SK-N-SH (cell line): ENCODE data around the gene SVIL. TPM values are rescaled to one million over a fixed set of nuclear protein-coding genes. Genes with fewer than 3 reads are reported as not detected.

Experiments used
- CTCF ChIA-PET: fragments of 300-600, 350-600 bp; formaldehyde crosslinking; extraction: SDS; loops from one replicate; lab custom pipeline; 2021; lab: Yijun Ruan, JAX
- POLR2A ChIA-PET: fragments of 350-600 bp; sonication (Branson Sonifier 250); formaldehyde crosslinking; extraction: SDS; loops from one replicate; lab custom pipeline; 2020; ENCODE audit warnings: antibody characterized with exemption, inconsistent platforms; lab: Yijun Ruan, JAX
- DNase-seq: peaks from one replicate; pipeline ENCODE4 v3.0.0; 2012
- H2AFZ ChIP-seq: fragments of 200-600 bp; sonication (generic); 2 replicates; pipeline ENCODE4 v1.8.1; 2016; ENCODE audit warnings: antibody characterized with exemption, mild to moderate bottlenecking, low read depth
- H3F3A ChIP-seq: fragments of 200-600 bp; sonication (generic); replicated peaks from 2 replicates; pipeline ENCODE3; 2016; ENCODE audit warnings: antibody characterized with exemption, mild to moderate bottlenecking; ENCODE audit not compliant: insufficient read depth
- H3K27ac ChIP-seq, 2 experiments: fragments of 200-500 bp in 1 of 2; fragments of 200-600 bp in 1 of 2; sonication (Bioruptor generic) in 1 of 2; sonication (generic), shearing (Covaris generic) in 1 of 2; 2 replicates each; pipeline versions ENCODE4 v1.5.1 to v1.6.1; 2014 to 2016; ENCODE audit warnings: low read depth in 2 of 2, inconsistent platforms in 1 of 2, low read length in 1 of 2, mild to moderate bottlenecking in 1 of 2, mixed read lengths in 1 of 2
- H3K27me3 ChIP-seq: fragments of 200-600 bp; sonication (generic), shearing (Covaris generic); 2 replicates; pipeline ENCODE4 v1.6.1; 2016; ENCODE audit warnings: mixed run types; ENCODE audit not compliant: insufficient read depth
- H3K36me3 ChIP-seq, 2 experiments: fragments of 200-500 bp in 1 of 2; fragments of 200-600 bp in 1 of 2; sonication (Bioruptor generic) in 1 of 2; sonication (generic) in 1 of 2; replicated peaks in 1 of 2; 2 replicates each; pipeline versions ENCODE3 to v1.5.1; 2014 to 2016; ENCODE audit warnings: low read length in 1 of 2, mild to moderate bottlenecking in 1 of 2; ENCODE audit not compliant: insufficient read depth in 2 of 2, control insufficient read depth in 1 of 2
- H3K4me1 ChIP-seq, 2 experiments: fragments of 200-500 bp in 1 of 2; fragments of 200-600 bp in 1 of 2; sonication (Bioruptor generic) in 1 of 2; sonication (generic), shearing (Covaris generic) in 1 of 2; 2 replicates each; pipeline versions ENCODE4 v1.5.1 to v1.6.1; 2014 to 2016; ENCODE audit warnings: low read depth in 1 of 2, low read length in 1 of 2, mixed run types in 1 of 2; ENCODE audit not compliant: insufficient read depth in 2 of 2, control insufficient read depth in 1 of 2
- H3K4me2 ChIP-seq: fragments of 200-600 bp; sonication (generic), shearing (Covaris generic); 2 replicates; pipeline ENCODE4 v1.6.1; 2017; ENCODE audit warnings: mixed run types
- H3K4me3 ChIP-seq, 2 experiments: fragments of 200-500 bp in 1 of 2; fragments of 200-600 bp in 1 of 2; sonication (Bioruptor generic) in 1 of 2; sonication (generic), shearing (Covaris generic) in 1 of 2; 2 replicates each; pipeline versions ENCODE4 v1.5.1 to v1.8.1; 2014 to 2016; ENCODE audit warnings: low read depth in 2 of 2, inconsistent platforms in 1 of 2, low read length in 1 of 2, mild to moderate bottlenecking in 1 of 2, mixed read lengths in 1 of 2, moderate library complexity in 1 of 2
- H3K79me2 ChIP-seq: fragments of 200-600 bp; sonication (generic); 2 replicates; pipeline ENCODE4 v1.8.1; 2017; ENCODE audit warnings: mild to moderate bottlenecking; ENCODE audit not compliant: insufficient read depth
- H3K9ac ChIP-seq: fragments of 200-600 bp; sonication (generic); 2 replicates; pipeline ENCODE4 v1.6.1; 2017; ENCODE audit warnings: mixed run types
- H3K9me2 ChIP-seq: fragments of 200-600 bp; sonication (generic); 2 replicates; pipeline ENCODE4 v1.6.1; 2017; ENCODE audit warnings: mixed run types
- H3K9me3 ChIP-seq: fragments of 200-600 bp; sonication (generic); 2 replicates; pipeline ENCODE4 v1.6.1; 2017; ENCODE audit warnings: mixed run types, mild to moderate bottlenecking, moderate library complexity
- H4K20me1 ChIP-seq: fragments of 200-600 bp; sonication (generic); 2 replicates; pipeline ENCODE4 v1.6.1; 2017; ENCODE audit warnings: mild to moderate bottlenecking, mixed run types; ENCODE audit not compliant: insufficient read depth
- CHD2 ChIP-seq: fragments of 150-350 bp; IDR thresholded peaks from 2 replicates; pipeline ENCODE4 v1.6.1; 2018; ENCODE audit warnings: low read length; ENCODE audit not compliant: partially characterized antibody
- EP300 ChIP-seq, 2 experiments: IDR thresholded peaks; 2 replicates each; pipeline versions ENCODE4 v1.4.0 to v1.6.1; 2012; ENCODE audit warnings: borderline replicate concordance in 1 of 2, low read depth in 1 of 2, low read length in 1 of 2
- EZH2phosphoT487 ChIP-seq: fragments of 200-600 bp; sonication (generic); IDR thresholded peaks from 2 replicates; pipeline ENCODE4 v1.6.1; 2017; ENCODE audit warnings: low read depth, mixed run types, mild to moderate bottlenecking, antibody characterized with exemption, moderate library complexity, borderline replicate concordance
- FOSL2 ChIP-seq: IDR thresholded peaks from 2 replicates; pipeline ENCODE4 v1.4.0; 2012; ENCODE audit warnings: low read depth, mild to moderate bottlenecking, moderate library complexity, borderline replicate concordance
- FOXJ3 ChIP-seq: sonication (generic); formaldehyde crosslinking; IDR thresholded peaks from 2 replicates; pipeline ENCODE4 v1.5.1; 2020; ENCODE audit warnings: mild to moderate bottlenecking, missing genetic modification reagents
- FOXM1 ChIP-seq: IDR thresholded peaks from 2 replicates; pipeline ENCODE4 v1.4.0; 2012; ENCODE audit warnings: low read depth, mild to moderate bottlenecking
- GABPA ChIP-seq: IDR thresholded peaks from 2 replicates; pipeline ENCODE4 v1.4.0; 2012; ENCODE audit warnings: low read depth, mild to moderate bottlenecking
- MEF2A ChIP-seq: IDR thresholded peaks from 2 replicates; pipeline ENCODE4 v1.4.0; 2012; ENCODE audit warnings: low read depth, borderline replicate concordance
- MXI1 ChIP-seq: IDR thresholded peaks from 2 replicates; pipeline ENCODE4 v1.6.1; 2012; ENCODE audit warnings: mild to moderate bottlenecking, low read depth, low read length, improper control_type of control experiment
- RCOR1 ChIP-seq: fragments of 150-350 bp; IDR thresholded peaks from 2 replicates; pipeline ENCODE4 v1.6.1; 2017; ENCODE audit warnings: antibody characterized with exemption, low read length
- RFX5 ChIP-seq: IDR thresholded peaks from 2 replicates; pipeline ENCODE4 v1.6.1; 2012; ENCODE audit warnings: mild to moderate bottlenecking, improper control_type of control experiment, low read length
- SMC3 ChIP-seq: IDR thresholded peaks from 2 replicates; pipeline ENCODE4 v1.6.1; 2012; ENCODE audit warnings: low read depth, low read length, improper control_type of control experiment
- TCF12 ChIP-seq: IDR thresholded peaks from 2 replicates; pipeline ENCODE4 v1.4.0; 2012
- TEAD4 ChIP-seq: IDR thresholded peaks from 2 replicates; pipeline ENCODE4 v1.4.0; 2012; ENCODE audit warnings: mild to moderate bottlenecking, borderline replicate concordance; ENCODE audit not compliant: insufficient read depth
- YY1 ChIP-seq: IDR thresholded peaks from 2 replicates; pipeline ENCODE4 v1.4.0; 2012; ENCODE audit warnings: low read depth, mild to moderate bottlenecking
- WGBS: methylation state at CpG from one replicate; pipeline ENCODE4 v1.1.6; 2017; ENCODE audit warnings: low lambda C conversion rate; 5-methylcytosine and 5-hydroxymethylcytosine counted together
- polyA plus RNA-seq, 3 experiments: library from polyadenylated mRNA; depleted of rRNA; stranded (reverse); fragments of >200 nt; gene quantifications; 2 replicates each; pipeline ENCODE4 v1.2.3, GENCODE V29; 2012
- TF ChIP-seq, protein P1 (sequence below): fragments of 200-600 bp; sonication (generic); IDR thresholded peaks from 2 replicates; pipeline ENCODE4 v1.6.1; 2017; ENCODE audit warnings: antibody characterized with exemption, mild to moderate bottlenecking, moderate library complexity
- TF ChIP-seq, protein P2 (sequence below): fragments of 150-350 bp; IDR thresholded peaks from 2 replicates; pipeline ENCODE4 v1.6.1; 2017; ENCODE audit warnings: antibody characterized with exemption, low read length, low read depth, borderline replicate concordance
- TF ChIP-seq, protein P3 (sequence below): IDR thresholded peaks from 2 replicates; pipeline ENCODE4 v1.4.0; 2012; ENCODE audit warnings: low read depth, borderline replicate concordance
- TF ChIP-seq, protein P4 (sequence below): IDR thresholded peaks from 2 replicates; pipeline ENCODE4 v1.6.1; 2012; ENCODE audit warnings: mild to moderate bottlenecking, low read depth, low read length, moderate library complexity
- TF ChIP-seq, protein P5 (sequence below): IDR thresholded peaks from 2 replicates; pipeline ENCODE4 v1.4.0; 2012; ENCODE audit warnings: low read depth, borderline replicate concordance

SVIL gene
- polyA plus RNA-seq, 1 of the 3 experiments (the other 2 are of a cell fraction): 48.7 TPM

DNA sequence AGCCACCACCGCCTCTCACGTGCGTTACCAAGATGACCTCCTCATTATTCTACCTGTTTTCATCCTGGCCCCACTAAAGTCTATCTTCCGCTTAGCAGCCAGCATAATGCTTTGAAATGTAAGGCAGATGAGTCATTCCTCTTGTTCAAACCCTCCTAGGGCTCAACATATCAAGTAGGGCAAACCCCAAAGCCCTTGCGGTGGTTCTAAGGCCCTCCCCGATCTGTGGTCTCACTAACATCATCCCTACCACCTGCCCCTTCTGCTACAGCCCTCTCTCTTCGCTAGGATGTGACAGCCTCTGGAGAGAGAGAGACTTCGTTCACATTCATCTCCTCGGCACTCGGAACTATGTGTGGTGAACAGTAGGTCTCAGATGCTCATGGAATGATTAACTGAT, 94.8 kb downstream of the SVIL start:
- H3K9me3 ChIP-seq: no peaks in the 10 kb centered on the region
- peaks cover 8 to 12% of the 10 kb centered on the region in 2 experiments for H3K4me1 ChIP-seq
- no peak overlapping the region for H3K9ac ChIP-seq
- no peak overlapping the region for H3K27ac ChIP-seq
- DNase-seq: no peak
- no peak overlapping the region for H3K4me2 ChIP-seq
- peaks cover 38% of the 10 kb centered on the region for H3K79me2 ChIP-seq
- CTCF ChIA-PET: interaction anchor here (2.9 kb wide), 1 partner anchor 22 kb away, joined by 13 read pairs; no protein-coding TSS in a partner anchor
- peaks cover 13 to 16% of the 10 kb centered on the region in 2 experiments for H3K36me3 ChIP-seq
- POLR2A ChIA-PET: no interaction called here
- H4K20me1 ChIP-seq: peaks cover 96% of the 10 kb centered on the region
- no peaks in the 10 kb centered on the region for H3K27me3 ChIP-seq
- no peak for TF ChIP-seq EP300 (IDR thresholded peaks at IDR 0.05; ENCODE audit: borderline replicate concordance in 1 of 2, low read depth in 1 of 2, low read length in 1 of 2)
- TF ChIP-seq MXI1: no peak
- TF ChIP-seq, protein P1, sequence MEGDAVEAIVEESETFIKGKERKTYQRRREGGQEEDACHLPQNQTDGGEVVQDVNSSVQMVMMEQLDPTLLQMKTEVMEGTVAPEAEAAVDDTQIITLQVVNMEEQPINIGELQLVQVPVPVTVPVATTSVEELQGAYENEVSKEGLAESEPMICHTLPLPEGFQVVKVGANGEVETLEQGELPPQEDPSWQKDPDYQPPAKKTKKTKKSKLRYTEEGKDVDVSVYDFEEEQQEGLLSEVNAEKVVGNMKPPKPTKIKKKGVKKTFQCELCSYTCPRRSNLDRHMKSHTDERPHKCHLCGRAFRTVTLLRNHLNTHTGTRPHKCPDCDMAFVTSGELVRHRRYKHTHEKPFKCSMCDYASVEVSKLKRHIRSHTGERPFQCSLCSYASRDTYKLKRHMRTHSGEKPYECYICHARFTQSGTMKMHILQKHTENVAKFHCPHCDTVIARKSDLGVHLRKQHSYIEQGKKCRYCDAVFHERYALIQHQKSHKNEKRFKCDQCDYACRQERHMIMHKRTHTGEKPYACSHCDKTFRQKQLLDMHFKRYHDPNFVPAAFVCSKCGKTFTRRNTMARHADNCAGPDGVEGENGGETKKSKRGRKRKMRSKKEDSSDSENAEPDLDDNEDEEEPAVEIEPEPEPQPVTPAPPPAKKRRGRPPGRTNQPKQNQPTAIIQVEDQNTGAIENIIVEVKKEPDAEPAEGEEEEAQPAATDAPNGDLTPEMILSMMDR: no peak
- no peak for TF ChIP-seq YY1
- no peak for TF ChIP-seq CHD2
- TF ChIP-seq GABPA: no peak
- TF ChIP-seq EZH2phosphoT487: no peak
- TF ChIP-seq, protein P2, sequence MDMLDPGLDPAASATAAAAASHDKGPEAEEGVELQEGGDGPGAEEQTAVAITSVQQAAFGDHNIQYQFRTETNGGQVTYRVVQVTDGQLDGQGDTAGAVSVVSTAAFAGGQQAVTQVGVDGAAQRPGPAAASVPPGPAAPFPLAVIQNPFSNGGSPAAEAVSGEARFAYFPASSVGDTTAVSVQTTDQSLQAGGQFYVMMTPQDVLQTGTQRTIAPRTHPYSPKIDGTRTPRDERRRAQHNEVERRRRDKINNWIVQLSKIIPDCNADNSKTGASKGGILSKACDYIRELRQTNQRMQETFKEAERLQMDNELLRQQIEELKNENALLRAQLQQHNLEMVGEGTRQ: no peak
- TF ChIP-seq RCOR1: no peak
- TF ChIP-seq RFX5: no peak
- no peak for TF ChIP-seq SMC3
- TF ChIP-seq TCF12: no peak
- TF ChIP-seq, protein P3, sequence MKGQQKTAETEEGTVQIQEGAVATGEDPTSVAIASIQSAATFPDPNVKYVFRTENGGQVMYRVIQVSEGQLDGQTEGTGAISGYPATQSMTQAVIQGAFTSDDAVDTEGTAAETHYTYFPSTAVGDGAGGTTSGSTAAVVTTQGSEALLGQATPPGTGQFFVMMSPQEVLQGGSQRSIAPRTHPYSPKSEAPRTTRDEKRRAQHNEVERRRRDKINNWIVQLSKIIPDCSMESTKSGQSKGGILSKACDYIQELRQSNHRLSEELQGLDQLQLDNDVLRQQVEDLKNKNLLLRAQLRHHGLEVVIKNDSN: no peak
- no peak for TF ChIP-seq FOSL2
- TF ChIP-seq FOXM1: no peak
- no peak for TF ChIP-seq FOXJ3 (CRISPR knock-in tag)
- TF ChIP-seq MEF2A: no peak
- TF ChIP-seq, protein P4, sequence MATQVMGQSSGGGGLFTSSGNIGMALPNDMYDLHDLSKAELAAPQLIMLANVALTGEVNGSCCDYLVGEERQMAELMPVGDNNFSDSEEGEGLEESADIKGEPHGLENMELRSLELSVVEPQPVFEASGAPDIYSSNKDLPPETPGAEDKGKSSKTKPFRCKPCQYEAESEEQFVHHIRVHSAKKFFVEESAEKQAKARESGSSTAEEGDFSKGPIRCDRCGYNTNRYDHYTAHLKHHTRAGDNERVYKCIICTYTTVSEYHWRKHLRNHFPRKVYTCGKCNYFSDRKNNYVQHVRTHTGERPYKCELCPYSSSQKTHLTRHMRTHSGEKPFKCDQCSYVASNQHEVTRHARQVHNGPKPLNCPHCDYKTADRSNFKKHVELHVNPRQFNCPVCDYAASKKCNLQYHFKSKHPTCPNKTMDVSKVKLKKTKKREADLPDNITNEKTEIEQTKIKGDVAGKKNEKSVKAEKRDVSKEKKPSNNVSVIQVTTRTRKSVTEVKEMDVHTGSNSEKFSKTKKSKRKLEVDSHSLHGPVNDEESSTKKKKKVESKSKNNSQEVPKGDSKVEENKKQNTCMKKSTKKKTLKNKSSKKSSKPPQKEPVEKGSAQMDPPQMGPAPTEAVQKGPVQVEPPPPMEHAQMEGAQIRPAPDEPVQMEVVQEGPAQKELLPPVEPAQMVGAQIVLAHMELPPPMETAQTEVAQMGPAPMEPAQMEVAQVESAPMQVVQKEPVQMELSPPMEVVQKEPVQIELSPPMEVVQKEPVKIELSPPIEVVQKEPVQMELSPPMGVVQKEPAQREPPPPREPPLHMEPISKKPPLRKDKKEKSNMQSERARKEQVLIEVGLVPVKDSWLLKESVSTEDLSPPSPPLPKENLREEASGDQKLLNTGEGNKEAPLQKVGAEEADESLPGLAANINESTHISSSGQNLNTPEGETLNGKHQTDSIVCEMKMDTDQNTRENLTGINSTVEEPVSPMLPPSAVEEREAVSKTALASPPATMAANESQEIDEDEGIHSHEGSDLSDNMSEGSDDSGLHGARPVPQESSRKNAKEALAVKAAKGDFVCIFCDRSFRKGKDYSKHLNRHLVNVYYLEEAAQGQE: no peak
- TF ChIP-seq, protein P5, sequence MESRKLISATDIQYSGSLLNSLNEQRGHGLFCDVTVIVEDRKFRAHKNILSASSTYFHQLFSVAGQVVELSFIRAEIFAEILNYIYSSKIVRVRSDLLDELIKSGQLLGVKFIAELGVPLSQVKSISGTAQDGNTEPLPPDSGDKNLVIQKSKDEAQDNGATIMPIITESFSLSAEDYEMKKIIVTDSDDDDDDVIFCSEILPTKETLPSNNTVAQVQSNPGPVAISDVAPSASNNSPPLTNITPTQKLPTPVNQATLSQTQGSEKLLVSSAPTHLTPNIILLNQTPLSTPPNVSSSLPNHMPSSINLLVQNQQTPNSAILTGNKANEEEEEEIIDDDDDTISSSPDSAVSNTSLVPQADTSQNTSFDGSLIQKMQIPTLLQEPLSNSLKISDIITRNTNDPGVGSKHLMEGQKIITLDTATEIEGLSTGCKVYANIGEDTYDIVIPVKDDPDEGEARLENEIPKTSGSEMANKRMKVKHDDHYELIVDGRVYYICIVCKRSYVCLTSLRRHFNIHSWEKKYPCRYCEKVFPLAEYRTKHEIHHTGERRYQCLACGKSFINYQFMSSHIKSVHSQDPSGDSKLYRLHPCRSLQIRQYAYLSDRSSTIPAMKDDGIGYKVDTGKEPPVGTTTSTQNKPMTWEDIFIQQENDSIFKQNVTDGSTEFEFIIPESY: no peak
- no peak for TF ChIP-seq TEAD4
- 96% methylated on average over 10 of the region's 10 CpGs for WGBS
- peaks cover 24% of the 10 kb centered on the region for H3F3A ChIP-seq
- no peak overlapping the region for H2AFZ ChIP-seq
- no peaks in the 10 kb centered on the region for H3K9me2 ChIP-seq
- no peak overlapping the region for H3K4me3 ChIP-seq
